Measurements from ENCODE around the gene FNDC3B. TPM values are rescaled to one million over a fixed set of nuclear protein-coding genes. Genes with fewer than 3 reads are reported as not detected.

The FNDC3B gene
- total RNA-seq, 2 donors from 2014 or later = 57.6 to 69.3 TPM

DNA sequence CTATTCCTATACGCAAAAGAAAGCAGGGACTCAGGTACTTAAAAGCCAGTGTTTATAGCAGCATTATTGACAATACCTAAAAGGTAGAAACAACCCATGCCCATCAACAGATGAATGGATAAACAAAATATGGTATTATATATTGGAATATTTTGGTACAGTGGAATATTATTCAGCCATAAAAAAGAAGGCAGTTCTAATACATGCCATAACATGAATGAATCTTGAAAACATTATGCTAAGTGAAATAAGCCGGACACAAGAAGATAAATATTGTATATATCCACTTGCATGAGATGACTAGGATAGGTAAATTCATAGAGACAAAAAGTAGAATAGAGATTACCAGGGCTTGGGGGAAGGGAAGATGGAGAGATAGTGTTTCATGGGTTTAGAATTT, 9.2 kb downstream of the FNDC3B start:
- Histone ChIP-seq H3K9me3 (no peaks in the 10 kb centered on the region), H3K27me3 (no peaks in the 10 kb centered on the region), H3K27ac (no peak overlapping the region), H3K4me1 (peaks cover 0 to 30% of the 10 kb centered on the region in 2 donors), H3K36me3 (peaks cover 7% of the 10 kb centered on the region), H3K4me3 (no peak overlapping the region)
- TF ChIP-seq, protein P1, sequence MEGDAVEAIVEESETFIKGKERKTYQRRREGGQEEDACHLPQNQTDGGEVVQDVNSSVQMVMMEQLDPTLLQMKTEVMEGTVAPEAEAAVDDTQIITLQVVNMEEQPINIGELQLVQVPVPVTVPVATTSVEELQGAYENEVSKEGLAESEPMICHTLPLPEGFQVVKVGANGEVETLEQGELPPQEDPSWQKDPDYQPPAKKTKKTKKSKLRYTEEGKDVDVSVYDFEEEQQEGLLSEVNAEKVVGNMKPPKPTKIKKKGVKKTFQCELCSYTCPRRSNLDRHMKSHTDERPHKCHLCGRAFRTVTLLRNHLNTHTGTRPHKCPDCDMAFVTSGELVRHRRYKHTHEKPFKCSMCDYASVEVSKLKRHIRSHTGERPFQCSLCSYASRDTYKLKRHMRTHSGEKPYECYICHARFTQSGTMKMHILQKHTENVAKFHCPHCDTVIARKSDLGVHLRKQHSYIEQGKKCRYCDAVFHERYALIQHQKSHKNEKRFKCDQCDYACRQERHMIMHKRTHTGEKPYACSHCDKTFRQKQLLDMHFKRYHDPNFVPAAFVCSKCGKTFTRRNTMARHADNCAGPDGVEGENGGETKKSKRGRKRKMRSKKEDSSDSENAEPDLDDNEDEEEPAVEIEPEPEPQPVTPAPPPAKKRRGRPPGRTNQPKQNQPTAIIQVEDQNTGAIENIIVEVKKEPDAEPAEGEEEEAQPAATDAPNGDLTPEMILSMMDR (IDR thresholded peaks at IDR 0.05) = no peak
- no peak for DNase-seq (ENCODE audit: low spot score)

DNA sequence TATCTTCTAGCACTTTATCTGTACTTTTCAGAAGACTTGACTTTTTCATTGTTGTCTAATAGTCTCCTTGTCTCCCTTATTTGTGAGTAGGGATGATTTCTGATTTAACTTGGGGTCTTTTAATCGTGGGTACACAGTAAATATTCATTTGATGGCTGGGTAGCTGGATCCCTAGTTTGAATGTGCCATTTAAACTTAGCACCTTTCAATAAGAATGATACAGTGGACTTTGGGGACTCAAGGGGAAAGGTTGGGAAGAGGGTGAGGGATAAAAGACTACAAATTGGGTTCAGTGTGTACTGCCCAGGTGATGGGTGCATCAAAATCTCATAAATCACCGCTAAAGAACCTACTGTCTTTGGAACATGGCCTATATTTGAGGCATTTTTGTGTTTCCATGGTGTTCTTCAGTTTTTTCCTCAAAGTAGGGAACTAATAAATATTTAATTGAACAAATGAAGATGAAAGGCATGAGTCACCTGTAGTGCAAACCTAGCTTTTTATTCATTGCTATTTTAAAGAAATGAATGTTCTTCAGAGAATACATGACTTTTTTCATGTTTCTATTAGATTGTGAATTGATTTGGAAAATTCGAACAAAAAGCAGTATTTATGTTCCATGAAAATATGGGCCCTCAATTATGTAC, 12.1 kb downstream of the FNDC3B start:
- no peak overlapping the region for H3K4me3 ChIP-seq
- H3K9me3 ChIP-seq = no peaks in the 10 kb centered on the region
- TF ChIP-seq, protein P1 (IDR thresholded peaks at IDR 0.05) = no peak
- H3K4me1 ChIP-seq = peaks cover 0 to 29% of the 10 kb centered on the region in 2 donors
- peaks cover 11% of the 10 kb centered on the region for H3K36me3 ChIP-seq
- DNase-seq (ENCODE audit: low spot score) = no peak
- no peak overlapping the region for H3K27ac ChIP-seq
- no peaks in the 10 kb centered on the region for H3K27me3 ChIP-seq

DNA sequence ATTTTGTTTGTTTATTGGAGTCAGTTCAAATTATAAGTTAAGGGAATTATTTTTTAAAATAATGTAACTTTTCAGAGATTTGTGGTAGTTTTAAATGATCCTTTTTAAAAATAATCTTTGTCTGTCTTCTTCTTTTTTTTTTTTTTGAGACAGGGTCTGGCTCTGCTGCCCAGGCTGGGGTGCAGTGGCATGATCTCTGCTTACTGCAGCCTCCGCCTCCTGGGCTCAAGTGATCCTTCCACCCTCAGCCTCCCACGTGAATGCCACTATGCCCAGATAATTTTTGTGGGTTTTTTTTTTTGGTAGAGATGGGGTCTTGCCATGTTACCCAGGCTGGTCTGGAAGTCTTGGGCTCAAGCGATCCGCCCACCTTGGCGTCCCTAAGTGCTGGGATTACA, 12.6 kb downstream of the FNDC3B start:
- TF ChIP-seq, protein P1 (IDR thresholded peaks at IDR 0.05) = no peak
- peaks cover 0 to 31% of the 10 kb centered on the region in 2 donors for H3K4me1 ChIP-seq
- no peak for DNase-seq (ENCODE audit: low spot score)
- H3K9me3 ChIP-seq = no peaks in the 10 kb centered on the region
- peaks cover 11% of the 10 kb centered on the region for H3K36me3 ChIP-seq
- H3K27ac ChIP-seq = no peak overlapping the region
- no peaks in the 10 kb centered on the region for H3K27me3 ChIP-seq
- no peak overlapping the region for H3K4me3 ChIP-seq

DNA sequence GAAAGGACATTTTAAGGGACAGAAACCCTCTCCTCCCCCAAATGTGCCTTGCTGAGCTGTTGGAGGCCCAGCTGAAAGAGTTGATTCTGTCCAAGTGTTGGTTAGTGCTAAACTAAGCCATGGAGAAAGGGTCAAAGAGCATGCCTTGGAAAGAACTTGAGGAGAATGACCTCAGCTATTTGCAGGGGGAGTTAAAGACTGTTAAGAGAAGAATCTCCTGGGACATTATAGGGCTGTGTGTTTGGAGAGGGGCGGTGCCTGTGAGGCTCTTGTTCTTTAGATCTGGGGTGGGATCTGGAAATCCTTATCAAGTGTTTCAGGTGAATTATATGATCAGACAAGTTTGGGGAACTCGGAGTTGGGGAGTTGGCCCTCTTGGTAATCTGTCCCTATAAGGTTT, 13.0 kb downstream of the FNDC3B start:
- H3K4me3 ChIP-seq = no peak overlapping the region
- TF ChIP-seq, protein P1 (IDR thresholded peaks at IDR 0.05) = no peak
- H3K27ac ChIP-seq = no peak overlapping the region
- H3K36me3 ChIP-seq = peaks cover 11% of the 10 kb centered on the region
- H3K4me1 ChIP-seq = peaks cover 0 to 36% of the 10 kb centered on the region in 2 donors
- no peaks in the 10 kb centered on the region for H3K9me3 ChIP-seq
- no peaks in the 10 kb centered on the region for H3K27me3 ChIP-seq
- DNase-seq (ENCODE audit: low spot score) = no peak

DNA sequence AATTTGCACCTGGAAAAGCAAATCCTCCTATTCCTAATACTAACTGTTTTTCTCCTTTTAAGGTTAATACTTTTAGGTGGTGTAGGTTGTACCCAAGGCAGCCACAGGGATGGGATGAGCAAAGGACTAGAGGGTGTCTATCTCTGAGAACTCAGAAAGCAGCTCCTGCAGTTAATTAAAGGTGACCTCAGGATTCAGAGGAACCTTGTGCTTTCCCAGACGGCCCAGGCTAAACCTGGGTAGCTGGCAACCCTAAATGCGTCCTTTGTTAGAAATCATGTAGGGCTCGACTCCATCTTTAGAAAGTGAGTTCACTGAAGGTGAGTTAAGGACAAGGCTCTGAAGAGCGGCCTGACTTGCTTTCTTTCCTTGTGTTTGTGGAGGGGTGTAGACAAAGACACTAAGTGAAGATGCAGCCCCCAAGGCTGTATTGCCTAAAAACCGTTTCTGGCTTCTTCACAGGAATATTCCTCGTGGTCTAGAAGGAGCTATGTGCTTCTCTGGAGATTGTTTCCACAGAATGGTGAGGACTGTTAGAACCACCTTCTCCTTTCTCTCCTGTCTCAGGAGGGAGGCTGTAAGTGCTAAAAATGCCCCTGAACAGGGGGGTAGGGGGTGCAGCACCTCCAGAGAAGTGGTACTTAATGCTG, 14.9 kb downstream of the FNDC3B start:
- peaks cover 11% of the 10 kb centered on the region for H3K36me3 ChIP-seq
- peak overlapping the region in 1 of 2 donors; percentile 23 for H3K27ac ChIP-seq
- TF ChIP-seq, protein P1 (IDR thresholded peaks at IDR 0.05) = no peak
- H3K4me1 ChIP-seq = peaks cover 0 to 50% of the 10 kb centered on the region in 2 donors
- no peaks in the 10 kb centered on the region for H3K27me3 ChIP-seq
- no peaks in the 10 kb centered on the region for H3K9me3 ChIP-seq
- no peak overlapping the region for H3K4me3 ChIP-seq
- no peak for DNase-seq (ENCODE audit: low spot score)

All from right atrium auricular region (tissue), 2 donors.